ENCODE data around the gene MFAP3L.
"Not testable (repeated sequence)": the region's sequence is repeated elsewhere in the genome, so short reads cannot be mapped to it uniquely, and the experiment has no call there.

MFAP3L gene

GRCh38 chr4:170026253-170027021 lies at the start of gene MFAP3L:
Gene MFAP3L (minus strand): TSS chr4:170026395. CDS start chr4:170005877, 20,518 bp downstream.
- peak; percentile 81 for DNase-seq

DNA sequence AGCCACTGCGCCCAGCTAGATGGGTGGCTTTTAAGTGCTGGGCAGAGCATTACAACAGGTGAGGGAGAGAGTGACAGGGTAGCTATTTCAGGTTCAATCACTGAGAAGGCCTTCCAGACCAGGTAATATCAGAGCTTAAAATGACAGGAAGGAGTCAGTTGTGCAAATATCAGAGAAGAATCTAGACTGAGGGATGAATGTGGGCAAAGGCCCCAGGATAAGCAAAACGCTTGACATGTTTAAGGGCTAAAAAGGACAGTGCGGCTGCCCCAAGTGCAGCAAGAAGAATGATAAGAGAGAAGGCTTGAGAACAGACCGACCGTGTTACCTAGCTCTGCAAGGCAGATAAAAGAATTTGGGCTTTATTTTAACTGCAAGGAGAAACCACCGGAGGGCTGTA lies 45.0 kb upstream of the MFAP3L start:
- no peak for DNase-seq

GRCh38 chr4:170068438-170069128 lies 42.4 kb upstream of the MFAP3L start:
- no peak for DNase-seq

GRCh38 chr4:170059421-170059820 lies 33.2 kb upstream of the MFAP3L start:
- DNase-seq, result no peak

GRCh38 chr4:170058826-170059225 lies 32.6 kb upstream of the MFAP3L start:
- DNase-seq, result no peak

- no peak for DNase-seq
These were observed 31.7 kb upstream of the MFAP3L start for GRCh38 chr4:170057866-170058265.

DNA sequence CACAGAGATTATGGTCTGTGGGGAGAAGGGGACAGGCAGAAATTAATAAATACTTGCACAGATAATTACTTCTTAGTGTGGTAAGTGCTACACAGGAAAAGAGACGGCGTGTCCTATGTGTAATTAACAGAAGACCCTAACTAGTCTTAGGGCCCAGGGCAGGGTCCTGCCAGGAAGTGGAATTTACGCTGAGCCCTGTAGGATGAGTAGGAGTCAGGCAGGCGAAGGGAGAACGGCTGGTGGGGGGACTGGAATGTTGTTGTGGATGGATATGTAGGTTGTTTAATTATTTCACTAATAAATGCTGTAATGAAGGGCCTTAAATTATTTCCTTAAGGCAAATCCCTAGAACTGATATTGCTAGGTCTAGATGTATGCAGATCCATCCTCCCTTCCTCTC lies 26.7 kb upstream of the MFAP3L start:
- no peak for DNase-seq

- no peak for DNase-seq
These were observed 25.2 kb upstream of the MFAP3L start for GRCh38 chr4:170051402-170051801.

DNA sequence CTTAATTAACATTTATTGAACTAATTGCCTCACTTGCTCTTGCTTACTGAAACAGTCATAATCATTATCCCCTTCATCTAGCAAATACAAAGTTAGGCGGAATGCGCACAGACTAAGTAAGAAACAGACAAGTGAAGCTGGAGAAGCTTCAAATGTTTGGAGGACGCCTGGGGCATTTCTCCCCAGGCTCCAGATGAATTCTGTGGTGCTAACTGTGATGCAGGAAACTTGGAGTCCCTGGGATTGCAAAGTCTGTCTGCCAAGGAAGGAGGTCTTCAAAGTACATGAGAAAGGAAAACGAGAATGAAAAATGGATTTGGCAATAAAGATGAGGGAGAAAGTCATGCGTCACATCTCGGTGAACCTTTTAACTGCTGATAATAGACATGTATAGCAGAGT lies 23.6 kb upstream of the MFAP3L start:
- no peak for DNase-seq

- peak; percentile 22 for DNase-seq
These were observed 21.7 kb upstream of the MFAP3L start for GRCh38 chr4:170047771-170048354.

GRCh38 chr4:170046156-170046555 lies 20.0 kb upstream of the MFAP3L start:
- DNase-seq, result not testable (repeated sequence)

- DNase-seq, result no peak
These were observed 14.0 kb upstream of the MFAP3L start for GRCh38 chr4:170040031-170040680.

DNA sequence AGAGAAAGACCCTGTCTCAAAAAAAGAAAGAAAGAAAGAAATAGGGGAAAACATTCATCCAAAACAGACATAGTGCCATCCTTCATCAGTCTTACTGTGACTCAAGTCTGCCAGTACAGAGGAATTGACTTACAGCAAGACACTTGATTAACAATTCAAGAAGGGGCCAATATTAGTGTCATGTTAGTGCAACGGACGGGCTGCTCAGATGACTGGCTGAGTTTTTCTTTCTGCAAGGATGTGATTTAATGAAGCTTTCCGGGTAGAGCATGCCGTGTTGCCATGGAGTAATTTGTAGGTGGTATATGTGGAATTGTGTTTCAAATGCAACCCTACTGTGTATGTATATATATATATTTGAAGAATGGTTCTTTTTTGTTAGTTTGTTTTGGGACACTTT lies 12.6 kb upstream of the MFAP3L start:
- DNase-seq, result no peak

- no peak for DNase-seq
These were observed 12.0 kb upstream of the MFAP3L start for GRCh38 chr4:170038232-170038631.

- no peak for DNase-seq
These were observed 11.3 kb upstream of the MFAP3L start for GRCh38 chr4:170037481-170037880.

DNA sequence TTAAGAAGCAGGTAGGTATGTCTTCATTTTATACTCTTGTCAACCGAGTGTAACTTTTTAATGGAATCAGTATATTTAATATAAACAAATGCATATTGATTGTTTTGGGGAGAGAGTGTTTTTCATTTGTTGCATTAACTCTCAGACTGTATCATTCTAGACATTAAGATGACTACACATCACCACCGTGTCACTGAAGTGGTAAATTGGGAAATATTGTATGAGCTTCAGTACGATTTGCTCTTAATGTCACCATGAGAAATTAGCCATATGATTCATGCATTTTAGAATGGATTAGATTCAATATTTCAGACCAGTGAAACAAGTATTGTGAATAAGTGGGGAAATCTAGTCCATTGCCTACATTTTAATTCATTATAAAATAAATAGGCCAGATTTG lies 9.7 kb upstream of the MFAP3L start:
- DNase-seq, result no peak

DNA sequence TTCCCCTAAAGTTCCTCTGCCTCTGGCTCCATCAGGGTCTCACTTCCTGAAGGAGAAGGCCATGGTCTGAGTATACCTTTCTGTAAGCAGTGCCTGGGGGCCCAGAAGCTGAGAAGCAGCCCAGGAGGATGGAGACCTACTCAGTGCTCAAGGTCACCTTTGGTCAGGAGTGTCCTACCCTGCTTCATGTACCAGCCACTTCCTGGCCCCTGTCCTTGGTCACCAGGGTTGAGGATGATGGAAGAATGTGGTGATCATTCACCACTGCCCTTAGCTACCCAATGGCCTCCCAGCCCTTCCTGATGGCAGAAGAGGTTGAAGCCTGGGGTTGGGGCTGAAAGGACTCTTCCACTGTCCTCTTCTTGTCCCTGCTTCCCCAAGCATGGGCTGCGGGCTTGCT lies 9.0 kb upstream of the MFAP3L start:
- DNase-seq, result no peak

- no peak for DNase-seq
These were observed 7.8 kb upstream of the MFAP3L start for GRCh38 chr4:170033999-170034398.

DNA sequence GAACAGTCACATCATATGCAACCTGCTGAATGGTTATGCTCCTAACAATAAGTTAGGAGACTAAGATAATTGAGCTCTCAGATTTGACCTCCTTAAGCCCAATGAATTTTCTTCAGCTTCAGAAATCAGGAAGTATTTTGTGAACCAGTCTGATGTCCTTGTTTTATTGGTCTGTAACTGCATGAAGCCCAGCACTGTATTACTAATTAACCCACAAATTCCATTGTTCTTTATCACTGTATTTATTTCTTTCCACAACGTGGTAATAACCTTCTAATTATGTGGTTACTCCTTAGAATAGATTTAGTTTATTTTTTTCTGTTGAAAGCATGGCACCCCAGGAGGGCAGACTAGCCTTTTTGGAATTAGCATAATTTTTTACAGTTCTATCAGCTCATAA lies 3.9 kb upstream of the MFAP3L start:
- no peak for DNase-seq

DNA sequence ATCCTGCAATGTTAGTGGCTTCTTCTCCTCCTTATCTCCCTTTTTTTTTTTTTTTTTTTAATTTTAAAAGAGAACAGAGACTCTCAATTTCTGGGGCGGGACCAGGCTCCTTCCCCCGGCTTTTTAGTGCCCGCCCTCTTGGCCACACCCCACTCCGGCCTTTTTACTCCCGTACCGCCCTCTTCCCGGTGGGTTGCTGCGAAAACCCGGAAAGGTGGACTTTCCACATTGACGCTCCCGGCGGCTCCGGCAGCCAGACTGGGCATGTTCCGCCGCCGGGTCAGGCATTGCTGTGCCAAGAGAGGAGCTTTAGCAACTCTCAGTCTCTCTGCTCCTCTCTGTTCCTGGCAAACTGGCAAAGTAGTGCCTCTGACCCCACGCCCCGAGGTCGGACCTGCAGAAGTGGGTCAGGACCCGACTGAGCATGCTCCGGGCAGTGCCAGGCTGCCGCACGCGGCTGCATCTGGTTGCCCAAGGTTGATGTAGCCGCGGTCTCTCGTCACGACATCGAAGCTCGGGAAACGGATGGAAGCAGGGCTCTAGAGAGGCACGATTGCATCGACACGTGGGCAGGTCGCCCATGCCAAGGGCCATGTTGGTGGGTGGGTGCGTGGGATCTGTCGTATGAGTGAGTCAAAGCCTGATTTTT lies 1.1 kb upstream of the MFAP3L start:
- peak; percentile 88 for DNase-seq

DNA sequence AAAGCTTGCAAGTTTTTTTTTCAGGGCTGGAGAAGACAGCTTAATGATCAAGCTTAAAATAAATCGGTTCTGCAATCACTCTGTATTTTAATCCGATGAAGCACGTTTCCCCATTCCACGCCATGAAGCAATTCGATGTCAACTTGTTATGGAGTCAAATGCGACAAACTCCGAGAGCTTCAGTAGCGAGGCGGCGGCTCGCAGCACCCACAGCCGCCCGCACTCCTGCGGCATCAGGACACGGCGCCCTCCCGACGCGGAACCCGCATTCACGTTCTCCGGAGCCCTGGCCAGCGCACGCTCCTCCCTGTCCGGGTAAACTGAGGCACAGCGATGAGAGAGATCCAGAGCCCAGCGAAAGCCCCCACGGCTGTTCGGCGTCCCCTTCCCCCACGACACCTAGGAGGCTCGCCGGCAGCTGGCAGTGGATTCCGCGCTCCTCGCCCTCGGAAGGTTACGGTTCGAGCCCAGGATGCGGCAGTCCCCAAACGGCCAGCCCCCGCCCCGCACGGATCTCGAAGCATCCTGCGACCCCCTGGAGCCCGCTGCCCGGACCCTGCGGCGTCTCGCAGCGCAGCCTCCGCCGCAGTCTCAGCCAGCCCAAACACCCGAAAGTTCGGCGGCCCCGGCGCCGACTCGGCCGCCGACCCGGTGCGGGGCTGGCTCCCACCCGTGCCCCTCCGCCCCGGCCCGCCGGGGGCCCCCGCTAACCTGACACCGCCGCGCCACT lies 507 bp downstream of the MFAP3L start:
- DNase-seq, result peak; percentile 3

DNA sequence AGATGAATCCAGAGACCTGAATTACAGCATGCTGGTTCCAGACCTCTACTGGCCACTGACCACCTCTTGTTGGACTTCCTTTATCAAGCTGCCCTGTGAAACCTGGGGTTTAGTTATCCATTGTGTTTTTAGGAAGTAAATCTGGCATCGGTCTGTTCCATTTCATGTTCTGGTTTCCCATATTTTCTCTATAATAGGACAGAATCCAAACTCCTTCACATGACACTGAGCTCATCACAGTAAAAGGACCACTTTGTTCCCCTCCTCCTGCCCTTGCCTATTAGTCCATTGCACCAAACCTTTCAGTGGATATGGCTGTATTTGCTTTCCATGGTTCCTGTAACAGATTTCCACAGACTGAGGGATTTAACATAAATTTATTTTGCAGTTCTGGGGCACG lies 4.0 kb downstream of the MFAP3L start:
- DNase-seq, result no peak
